ENCODE data around the gene CD248.
"Not testable (repeated sequence)": the region's sequence is repeated elsewhere in the genome, so short reads cannot be mapped to it uniquely, and the experiment has no call there.

The CD248 gene

DNA sequence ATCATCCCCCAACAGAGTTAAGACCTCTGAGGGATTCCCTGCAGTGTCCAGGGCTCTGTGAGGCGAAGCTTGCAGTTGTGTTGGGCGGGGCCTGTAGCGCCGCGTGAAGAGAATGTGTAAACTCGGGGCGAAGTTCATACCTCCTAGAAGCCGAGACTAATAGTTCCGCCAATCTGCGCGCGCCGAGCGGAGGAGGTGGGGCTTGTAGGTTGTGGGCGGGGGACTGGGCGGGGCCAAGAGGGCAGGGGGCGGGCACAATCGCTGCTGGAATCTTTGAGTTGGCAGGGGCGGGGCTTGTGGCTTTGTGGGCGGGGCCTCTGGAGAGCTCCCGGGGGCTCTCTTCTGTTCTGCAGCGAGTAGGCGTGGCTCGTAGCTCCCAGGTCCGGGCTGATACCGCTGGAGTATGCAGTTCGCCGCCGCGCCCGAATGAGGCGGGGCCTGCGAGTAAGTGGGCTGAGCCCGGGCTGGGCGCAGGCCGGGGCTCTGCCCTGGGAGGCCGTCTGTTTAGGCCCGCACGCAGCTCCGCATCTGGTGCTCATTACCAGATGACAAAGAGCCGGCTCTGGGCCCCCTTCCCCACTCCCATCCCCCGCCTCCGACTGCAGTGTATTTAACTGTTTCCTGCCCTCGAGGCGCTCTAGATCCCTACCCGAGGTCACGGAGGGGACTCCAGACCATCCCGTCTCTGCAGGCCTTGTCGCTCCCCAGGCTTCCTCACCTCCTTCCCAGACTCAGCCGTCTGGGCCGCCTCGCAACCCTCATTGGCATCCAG is 4.1 kb downstream of the CD248 start:
- FAIRE-seq, result peak; percentile 58

DNA sequence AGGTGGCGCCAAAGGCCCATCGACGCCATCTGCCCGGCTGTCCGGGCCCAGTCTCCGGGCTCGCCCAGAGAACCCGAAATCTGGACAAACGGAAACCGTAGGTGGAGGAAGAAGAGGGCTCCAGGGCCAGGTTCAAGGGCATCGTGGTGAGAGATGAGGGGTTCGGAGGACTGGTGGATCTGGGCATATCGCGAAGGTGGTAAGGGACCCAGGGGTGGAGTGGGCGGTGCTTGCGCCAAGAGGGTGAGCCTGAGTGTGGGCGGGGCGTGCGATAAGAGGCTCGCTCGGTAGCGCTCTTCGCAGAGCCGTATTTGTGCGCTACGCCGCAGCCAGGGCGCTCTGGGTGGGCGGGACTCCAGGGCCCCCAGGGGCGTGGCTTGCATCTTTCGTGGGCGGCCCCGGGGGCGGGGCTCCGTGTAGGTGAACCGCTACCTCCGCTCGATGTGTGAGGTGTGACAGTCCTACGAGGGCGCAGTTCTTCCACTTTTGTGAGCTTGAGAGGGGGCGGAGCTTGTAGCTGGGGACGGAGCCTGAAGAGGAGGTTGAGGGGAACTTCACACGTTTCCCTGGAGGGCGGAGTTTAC is 4.8 kb downstream of the CD248 start:
- no peak for FAIRE-seq

- peak; percentile 74 for FAIRE-seq
Measured at GRCh38 chr11:66311470-66311964, 5.3 kb downstream of the CD248 start.

DNA sequence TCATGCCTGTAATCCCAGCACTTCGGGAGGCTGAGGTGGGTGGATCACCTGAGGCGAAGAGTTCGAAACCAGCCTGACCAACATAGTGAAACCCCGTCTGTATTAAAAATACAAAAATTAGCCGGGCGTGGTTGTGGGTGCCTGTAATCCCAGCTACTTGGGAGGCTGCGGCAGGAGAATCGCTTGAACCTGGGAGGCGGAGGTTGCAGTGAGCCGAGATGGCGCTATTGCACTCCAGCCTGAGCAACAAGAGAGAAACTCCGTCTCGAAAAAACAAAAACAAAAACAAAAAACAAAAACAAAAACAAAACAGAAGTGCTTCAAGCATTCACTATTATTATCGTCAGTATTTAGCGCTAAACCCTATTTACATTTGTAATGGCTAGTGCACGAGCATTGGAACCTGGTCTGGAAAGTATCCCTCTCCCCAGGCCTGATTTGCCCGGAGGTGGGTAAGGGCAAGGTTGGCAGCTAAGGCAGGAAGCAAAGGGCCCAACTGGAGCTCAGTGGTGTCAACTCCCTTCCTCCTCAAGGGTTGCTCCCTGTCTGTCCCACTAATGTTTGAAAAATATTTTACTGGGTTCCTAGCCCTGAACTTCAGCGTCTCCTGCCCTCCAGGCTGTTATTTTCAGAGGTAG is 5.9 kb downstream of the CD248 start:
- FAIRE-seq, result not testable (repeated sequence)

DNA sequence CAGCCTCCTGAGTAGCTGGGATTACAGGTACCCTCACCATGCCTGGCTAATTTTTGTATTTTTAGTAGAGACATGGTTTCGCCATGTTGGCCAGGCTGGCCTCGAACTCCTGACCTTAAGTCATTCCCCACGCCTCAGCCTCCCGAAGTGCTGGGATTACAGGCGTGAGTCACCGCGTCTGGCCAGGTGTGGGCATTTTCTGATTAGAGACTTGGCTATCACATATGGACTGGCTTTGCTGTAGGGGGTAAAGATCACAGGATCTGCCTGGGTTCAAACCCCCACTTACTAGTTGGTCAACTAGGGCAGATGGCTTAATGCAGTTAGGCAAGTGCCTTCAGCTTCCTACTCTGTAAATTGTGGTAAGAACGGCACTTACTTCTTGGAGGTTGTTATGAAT is 6.5 kb downstream of the CD248 start:
- no peak for FAIRE-seq

- FAIRE-seq, result no peak
Measured at GRCh38 chr11:66309475-66309874, 7.4 kb downstream of the CD248 start.

GRCh38 chr11:66302656-66303055 is 14.2 kb downstream of the CD248 start:
- no peak for FAIRE-seq

GRCh38 chr11:66299186-66299585 is 17.7 kb downstream of the CD248 start:
- FAIRE-seq, result no peak

- FAIRE-seq, result no peak
Measured at GRCh38 chr11:66297610-66298009, 19.2 kb downstream of the CD248 start.

GRCh38 chr11:66294626-66295620 is 21.9 kb downstream of the CD248 start:
- no peak for FAIRE-seq

GRCh38 chr11:66293777-66294625 is 22.8 kb downstream of the CD248 start:
- FAIRE-seq, result no peak

DNA sequence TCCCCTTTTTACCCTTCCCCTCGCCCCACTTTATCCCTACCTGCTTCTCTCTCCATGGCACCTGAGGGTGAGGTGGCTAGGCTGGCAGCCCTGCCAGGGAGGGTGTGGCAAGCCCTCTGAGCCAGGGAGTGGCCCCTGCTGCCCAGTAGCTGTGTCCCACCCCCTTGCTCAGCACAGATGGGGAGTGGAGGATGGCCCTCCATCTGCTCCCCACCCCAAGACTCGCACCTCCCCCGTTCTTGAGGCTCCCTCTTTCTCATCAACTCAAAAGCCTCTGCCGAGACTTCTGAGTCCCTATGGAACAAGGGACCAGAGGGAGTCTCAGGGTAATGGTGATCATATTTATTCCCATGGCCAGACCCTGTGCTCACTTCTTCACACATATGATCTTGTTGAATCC is 23.5 kb downstream of the CD248 start:
- no peak for FAIRE-seq

DNA sequence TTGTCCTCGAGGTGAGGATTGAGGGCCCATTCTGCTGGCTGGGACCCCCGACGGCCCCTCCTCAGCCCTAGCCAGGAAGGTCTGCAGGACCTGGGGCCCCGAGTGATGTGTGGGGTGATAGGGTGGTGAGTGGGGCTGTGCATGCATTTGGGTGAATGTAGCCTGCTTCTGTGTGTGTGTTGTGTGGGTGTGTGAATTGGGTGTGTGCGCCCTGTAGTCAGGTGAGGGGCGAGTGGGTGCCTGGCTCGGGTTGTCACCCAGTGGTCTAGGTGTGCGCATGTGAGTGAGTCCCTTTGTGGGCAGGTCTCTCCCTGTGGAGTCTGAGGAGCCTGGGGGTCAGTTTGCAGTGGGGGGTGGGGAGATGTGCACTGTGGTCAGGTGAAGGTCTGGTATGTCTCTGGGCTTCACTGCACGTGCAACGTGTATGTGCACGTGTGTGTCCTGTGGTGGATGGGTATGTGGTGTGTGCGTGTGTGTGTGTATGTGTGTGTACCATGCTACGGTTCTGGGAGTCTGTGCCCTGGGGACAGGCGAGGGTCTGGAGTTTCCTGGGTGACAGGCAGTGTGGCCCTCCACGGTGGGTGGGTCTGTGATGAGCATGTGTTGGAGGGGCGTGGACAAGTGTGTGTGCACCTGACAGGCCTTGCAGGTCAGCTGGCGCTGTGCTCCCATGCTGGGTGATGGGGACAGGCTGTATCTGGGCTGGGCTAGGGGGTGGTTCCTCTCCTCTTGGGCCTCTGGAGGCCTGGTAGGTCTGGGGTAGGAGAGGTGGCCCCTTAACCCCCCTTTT is 24.1 kb downstream of the CD248 start:
- FAIRE-seq, result no peak

DNA sequence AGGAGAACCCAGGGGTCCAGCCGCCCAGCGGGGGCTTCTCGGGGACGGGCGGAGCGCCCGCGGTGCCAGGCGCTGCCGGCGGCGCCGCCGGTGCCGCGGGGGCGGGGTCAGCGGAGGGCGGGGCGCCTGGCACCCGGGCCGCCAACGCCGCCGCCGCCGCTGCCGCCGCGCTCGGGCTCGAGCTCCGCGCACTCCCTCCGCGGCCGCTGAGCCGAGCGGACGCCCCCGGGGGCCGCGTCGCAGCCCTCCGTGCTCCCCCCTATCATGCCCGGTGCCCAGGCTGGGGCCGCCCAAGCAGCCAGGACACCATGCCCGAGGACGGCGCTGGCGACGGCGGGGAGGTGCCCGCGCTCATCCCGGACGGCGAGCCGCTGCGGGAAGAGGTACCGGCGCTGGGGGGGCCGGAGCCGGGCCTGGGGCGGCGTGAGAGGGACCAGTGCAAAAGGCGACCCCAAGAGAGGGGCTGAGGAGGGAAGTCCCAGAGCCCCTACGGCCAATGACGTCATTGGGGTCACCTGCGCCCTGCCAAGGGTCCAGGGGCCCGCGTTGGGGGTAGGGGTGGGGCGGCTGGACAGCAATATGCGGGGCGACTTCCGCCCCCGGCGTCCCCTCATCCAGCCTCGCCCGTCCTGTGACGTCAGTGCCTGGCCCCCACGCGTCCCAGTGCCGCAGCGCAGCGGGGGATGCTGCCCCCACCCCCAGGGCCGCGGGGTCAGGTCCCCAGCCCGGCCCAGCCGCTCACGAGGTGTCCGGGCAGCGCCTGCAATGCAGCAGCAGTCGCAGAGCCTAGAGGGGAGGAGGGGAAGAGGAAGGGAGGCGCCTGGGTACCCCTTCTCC is 24.9 kb downstream of the CD248 start, which contains the start of gene TMEM151A:
Gene TMEM151A, plus strand, starts transcription at position 189 of the 837 bp plus-strand sequence. Its CDS starts 120 bp downstream, at position 309.
- FAIRE-seq, result no peak

GRCh38 chr11:66291303-66291705 is 25.5 kb downstream of the CD248 start:
- FAIRE-seq, result no peak

GRCh38 chr11:66290330-66290621 is 26.6 kb downstream of the CD248 start:
- no peak for FAIRE-seq

DNA sequence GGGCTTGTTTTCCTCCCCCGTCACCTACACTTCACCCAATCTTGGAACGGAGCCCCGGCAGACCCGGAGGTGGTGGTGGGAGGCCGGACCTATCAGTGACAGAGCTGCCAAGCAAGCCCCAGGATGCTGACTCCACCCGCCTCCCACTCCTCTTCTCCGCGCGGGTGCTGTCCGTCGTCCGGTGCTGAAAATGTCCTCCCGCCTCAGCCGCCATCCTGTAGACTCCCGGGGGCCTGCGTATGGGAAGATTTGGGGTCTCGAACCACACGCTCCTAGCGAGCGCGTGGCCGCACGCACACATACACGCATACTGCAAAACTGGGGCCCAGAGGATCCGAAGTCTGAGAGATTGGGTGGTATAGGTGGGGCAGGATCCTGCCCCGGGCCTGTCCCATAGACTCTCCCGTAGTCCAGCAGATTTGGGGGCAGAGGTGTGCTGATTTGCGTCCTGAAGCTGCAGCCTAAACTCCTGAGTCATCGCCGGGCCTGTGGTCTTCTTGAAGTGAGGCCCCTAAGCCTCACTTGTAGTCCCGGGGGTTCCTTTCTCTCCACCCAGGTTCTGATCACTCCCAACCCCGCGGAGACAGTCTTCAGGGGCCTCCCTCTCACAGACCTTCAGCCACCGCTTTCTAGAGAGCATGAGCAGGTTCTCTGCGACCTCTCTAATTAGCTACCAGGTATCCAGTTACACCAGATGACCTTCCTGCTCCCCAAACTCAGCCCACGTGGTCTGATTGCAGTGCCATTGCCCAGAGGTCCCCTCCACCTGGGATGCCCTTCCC is 27.1 kb downstream of the CD248 start:
- no peak for FAIRE-seq

GRCh38 chr11:66288671-66289547 is 27.9 kb downstream of the CD248 start, which contains the start of gene YIF1A:
Gene YIF1A (minus strand): TSS chr11:66289143. CDS start chr11:66288985, 158 bp downstream.
- peak; percentile 99 for FAIRE-seq
